SW480 (cell line): Measurements from ENCODE around the gene POLD1.

Source experiments
- DNase-seq: peaks from one replicate; pipeline ENCODE4 v3.0.0-alpha.2; 2016; ENCODE audit warnings: low spot score

Gene POLD1

GRCh38 chr19:50466706-50467039 is 82.5 kb downstream of the POLD1 start:
- DNase-seq: no peak

- DNase-seq: no peak
Observed at GRCh38 chr19:50467566-50467965, 83.4 kb downstream of the POLD1 start.
